GM21576 (cell line): ENCODE results near the gene RFTN2.
"Not testable (repeated sequence)": the region's sequence is repeated elsewhere in the genome, so short reads cannot be mapped to it uniquely, and the experiment has no call there.

Experiments used
- ATAC-seq: cut with Tn5 transposase; IDR thresholded peaks from one replicate; pipeline ENCODE4 v1.9.1; 2021; ENCODE audit warnings: mild to moderate bottlenecking, moderate library complexity; ENCODE audit not compliant: unreplicated experiment

RFTN2 gene, protein sequence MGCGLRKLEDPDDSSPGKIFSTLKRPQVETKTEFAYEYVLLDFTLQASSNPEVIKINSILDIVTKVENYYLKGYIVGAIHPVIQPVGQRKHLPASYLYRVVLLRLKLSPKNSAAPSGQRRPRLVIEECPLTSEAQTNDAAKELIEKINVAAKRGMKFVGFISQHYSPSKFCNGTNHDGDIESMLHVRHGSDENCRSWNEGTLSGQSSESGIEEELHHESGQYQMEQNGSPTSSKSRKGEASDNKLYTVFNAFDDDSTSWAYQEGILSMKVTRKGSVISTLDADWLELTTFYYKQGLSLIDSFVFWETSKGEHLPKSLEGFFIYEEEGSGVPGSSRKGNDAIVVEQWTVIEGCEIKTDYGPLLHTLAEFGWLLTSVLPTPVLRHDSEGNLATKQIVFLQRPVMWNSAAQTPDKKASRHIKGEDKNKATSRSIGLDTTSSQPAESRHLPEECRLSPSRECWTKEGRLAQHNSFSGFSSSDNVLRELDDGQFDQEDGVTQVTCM

DNA sequence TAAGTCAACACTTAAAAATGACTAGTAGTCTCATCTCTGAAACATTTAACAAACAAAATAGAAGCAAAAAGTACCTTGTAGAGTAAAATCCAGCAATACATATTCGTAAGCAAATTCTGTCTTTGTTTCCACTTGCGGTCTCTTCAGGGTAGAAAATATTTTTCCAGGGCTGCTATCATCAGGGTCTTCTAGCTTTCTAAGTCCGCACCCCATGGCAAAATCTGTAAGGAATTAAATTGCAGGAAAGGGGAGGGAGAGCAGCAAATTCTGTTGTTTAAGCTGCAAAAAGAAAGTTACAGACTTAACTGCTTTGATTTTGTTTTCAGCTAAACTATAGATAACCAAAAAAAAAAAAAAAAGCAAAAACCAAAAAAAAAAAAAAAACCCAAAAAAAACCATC lies at the start of gene RFTN2:
RFTN2 (minus strand) TSS at position 342 of the 400 bp plus-strand sequence; CDS start at position 213, 129 bp downstream.
- ATAC-seq, result no peak

DNA sequence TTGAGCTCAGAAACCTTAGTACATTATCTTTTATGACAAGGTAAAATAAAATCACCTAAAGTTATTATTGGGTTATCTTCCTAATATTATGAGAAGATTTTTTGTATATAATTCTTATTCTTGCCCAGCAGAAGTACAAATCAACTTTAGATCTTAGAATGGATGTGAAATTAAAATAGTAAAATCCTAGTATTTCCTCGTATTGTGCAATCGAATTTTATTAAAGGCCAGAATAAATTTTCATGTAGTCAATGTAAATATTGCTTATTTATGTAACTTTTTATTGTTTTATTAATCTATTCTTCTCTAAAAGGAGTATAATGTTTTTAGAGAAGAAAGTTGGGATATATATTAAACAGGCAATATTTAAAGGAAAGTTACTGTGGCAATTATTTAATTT lies 42.5 kb upstream of the RFTN2 start:
- ATAC-seq, result no peak

DNA sequence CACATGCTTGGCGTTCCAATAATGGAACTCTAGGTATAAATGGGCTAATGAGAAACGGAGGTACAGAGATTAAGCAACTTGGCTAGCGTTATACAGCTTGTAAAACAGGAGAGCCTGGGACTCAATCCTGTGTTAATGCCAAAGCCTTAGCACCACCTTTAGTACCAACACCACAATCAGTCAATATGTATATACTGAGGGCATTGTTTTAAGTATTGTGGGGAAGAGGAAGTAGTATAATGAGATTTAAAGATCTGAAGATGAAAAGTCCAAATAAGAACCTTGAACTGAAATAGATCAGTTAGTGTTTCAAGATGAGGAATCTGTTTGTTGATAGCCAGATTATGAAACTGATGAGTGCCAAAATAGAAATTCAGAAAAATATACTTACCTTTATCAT lies 37.9 kb upstream of the RFTN2 start:
- no peak for ATAC-seq

DNA sequence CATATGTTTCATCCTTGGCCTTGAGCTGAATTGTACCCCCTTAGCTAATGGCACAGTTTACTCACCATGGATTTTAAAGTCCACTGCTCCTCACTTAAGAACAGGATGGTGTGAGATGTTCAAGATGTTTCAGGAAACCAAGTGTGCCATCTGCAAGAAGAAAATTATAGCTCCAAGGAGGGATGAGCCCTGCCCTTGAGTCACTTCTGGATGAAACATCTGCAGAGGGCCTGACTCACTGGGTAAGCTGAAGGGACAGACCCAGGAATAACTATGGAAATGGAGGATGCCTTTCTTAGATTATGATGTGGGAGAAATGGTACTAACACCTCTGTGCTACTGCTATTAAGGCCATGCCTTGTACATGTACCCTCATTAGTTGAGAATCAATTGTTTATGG lies 36.2 kb upstream of the RFTN2 start:
- ATAC-seq, result no peak

DNA sequence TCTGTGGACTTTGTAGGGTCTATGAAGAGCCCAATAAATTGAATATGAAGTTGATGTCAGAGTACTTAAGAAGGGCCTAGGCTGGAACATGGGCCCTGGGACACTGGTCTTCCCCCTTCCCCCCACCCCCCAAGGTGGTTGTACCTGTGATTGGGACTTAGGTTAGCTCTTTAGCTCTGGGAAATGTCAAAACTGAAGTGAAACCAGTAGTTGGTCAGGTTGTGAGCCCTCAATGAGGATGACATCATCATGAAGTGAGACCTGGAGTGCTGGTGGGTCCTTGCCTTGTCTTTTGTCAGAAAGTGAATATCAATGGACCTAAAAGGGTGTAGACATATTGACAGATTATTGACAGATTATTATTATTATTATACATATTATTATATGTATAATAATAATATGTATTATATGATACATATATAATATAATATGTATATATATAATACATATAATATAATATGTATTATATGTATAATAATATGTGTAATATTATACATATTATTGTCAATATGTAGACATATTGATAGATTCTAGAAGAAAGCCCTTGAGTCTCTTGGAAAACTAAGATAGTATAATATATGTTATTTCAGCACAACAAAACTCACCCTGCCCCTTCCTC lies 35.1 kb upstream of the RFTN2 start:
- ATAC-seq, result peak; percentile 78

DNA sequence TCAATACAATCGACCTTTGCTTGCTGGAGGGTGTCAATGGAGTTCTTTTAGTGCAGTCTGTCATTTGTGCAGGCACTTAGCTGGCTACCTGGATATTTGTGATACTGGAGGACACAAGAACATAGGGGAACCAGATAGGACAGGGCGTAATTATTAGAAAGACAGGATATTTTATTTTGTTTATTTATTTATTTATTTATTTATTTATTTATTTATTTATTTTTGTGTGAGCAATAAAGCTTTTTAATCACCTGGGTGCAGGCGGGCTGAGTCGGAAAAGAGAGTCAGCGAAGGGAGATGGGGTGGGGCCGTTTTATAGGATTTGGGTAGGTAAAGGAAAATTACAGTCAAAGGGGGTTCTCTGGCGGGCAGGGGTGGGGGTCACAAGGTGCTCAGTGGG lies 33.8 kb upstream of the RFTN2 start:
- not testable (repeated sequence) for ATAC-seq

DNA sequence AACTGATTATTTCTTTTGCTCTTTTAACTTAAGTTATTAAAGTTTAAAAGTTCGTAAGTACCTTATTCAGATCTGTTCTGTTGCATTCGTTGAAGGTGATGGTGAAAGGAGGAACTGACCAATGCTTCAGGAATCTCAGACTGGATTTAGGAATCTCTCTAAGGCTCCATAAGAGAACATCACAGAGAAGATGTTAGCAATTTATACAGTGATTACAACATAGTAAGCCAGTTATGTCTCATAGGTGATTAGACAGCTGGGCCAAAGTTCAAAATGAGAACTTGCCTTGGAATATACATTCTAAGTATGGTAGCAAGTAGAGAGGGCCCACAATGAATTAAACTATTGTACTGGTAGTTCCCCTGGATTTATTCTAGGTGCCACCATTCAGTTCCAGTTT lies 32.9 kb upstream of the RFTN2 start:
- ATAC-seq, result no peak

DNA sequence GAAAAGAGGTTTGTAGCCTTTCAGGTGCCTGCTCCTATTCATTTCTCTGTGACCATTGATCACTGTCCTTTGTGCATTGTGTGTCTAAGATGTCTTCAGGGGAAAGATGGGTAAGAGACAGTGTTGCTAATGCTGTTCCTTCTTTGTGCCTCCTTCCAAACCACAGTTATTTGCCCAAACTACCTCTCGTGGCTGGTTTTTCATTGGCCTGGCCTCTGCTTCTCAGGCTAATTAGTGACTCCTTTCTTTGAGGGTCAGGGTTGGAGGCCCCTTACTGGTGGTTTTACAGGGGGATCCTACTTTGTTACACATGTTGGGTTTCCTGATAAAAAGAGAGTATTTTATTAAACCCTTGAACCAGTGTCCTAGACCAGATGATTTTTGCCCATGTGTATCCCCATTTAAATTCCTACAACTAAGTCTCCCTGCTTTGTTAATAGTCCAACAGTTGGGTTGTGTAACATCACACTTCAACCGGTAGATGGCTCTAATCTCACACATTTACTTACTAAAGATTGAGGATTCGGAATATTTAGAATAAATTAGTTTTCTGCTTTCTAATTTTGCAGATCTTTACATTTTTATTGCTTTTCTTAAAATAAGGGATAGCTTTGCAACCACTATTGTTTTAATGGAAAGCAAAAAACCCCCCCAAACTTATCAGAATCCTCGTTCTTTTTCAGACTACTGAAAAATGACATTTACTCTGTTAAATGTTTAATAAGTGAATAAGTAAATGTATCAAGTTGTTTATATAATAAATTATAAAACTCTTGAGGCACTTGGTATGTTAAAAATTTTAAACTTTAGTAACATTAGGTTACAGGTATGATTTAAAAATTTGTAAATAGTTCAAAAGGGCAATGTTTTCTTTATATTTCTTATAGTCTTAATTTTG lies 32.2 kb upstream of the RFTN2 start:
- ATAC-seq, result no peak

DNA sequence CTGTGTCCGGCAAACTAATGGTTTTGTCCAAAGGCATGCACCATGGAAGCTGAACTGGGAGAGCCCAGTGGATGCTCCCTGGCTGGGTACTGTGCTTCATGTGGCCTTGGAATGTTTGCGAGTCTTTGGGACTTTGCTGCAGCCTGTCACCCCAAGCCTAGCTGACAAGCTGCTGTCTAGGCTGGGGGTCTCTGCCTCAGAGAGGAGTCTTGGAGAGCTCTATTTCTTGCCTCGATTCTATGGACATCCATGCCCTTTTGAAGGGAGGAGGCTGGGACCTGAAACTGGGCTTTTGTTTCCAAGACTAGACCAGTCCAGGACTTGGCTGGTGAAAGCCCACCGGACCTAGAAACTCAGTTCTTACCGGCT lies 31.4 kb upstream of the RFTN2 start:
- no peak for ATAC-seq

DNA sequence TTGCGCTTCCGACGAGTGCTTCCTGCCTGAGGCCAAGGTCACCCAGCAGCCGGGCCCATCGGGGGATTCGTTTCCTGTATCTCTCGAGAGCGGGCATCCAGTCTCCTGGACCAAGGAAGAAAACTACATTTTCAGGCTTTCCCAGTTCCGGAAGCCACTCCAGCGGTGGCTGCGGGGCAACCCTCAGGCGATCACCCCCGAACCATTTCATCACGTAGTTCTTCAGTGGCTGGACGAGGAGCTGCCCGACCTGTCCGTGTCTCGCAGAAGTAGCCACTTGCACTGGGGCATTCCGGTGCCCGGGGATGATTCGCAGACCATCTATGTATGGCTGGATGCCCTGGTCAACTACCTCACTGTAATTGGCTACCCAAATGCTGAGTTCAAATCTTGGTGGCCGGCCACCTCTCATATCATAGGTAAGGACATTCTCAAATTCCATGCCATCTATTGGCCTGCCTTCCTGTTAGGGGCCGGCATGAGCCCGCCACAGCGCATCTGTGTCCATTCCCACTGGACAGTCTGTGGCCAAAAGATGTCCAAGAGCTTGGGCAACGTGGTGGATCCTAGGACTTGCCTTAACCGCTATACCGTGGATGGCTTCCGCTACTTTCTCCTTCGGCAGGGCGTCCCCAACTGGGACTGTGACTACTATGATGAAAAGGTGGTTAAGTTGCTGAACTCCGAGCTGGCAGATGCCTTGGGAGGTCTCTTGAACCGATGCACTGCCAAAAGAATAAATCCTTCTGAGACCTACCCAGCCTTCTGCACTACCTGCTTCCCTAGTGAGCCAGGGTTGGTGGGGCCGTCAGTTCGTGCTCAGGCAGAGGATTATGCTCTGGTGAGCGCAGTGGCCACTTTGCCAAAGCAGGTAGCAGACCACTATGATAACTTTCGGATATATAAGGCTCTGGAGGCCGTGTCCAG lies 30.8 kb upstream of the RFTN2 start:
- no peak for ATAC-seq

DNA sequence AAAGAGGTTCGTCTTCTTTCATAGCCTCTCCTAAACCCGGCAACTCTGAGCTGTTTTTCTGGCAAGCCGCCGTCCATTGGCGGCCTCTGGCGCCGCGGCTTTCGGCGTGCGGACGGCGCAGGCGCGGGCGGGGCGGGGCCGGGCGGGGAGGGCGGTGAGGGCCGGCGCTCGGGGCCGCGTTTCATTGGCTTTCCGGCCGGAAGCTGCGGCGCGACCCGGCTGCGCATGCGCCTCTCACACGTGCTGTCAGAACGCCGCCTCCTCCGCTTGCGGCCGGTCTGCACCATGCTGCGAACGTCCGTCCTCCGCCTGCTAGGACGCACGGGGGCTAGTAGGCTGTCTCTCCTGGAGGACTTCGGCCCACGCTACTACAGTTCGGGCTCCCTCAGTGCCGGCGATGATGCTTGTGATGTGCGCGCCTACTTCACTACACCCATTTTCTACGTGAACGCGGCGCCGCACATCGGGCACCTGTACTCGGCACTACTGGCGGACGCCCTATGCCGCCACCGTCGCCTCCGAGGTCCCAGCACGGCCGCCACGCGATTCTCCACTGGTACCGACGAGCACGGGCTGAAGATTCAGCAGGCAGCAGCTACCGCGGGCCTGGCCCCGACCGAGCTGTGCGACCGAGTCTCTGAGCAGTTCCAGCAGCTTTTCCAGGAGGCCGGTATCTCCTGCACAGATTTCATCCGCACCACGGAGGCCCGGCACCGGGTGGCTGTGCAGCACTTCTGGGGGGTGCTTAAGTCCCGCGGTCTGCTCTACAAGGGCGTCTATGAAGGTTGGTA lies 29.9 kb upstream of the RFTN2 start, which contains the start of gene MARS2:
MARS2 (plus strand) TSS at position 249 of the 791 bp plus-strand sequence; CDS start at position 286, 37 bp downstream.
- ATAC-seq, result peak; percentile 85

DNA sequence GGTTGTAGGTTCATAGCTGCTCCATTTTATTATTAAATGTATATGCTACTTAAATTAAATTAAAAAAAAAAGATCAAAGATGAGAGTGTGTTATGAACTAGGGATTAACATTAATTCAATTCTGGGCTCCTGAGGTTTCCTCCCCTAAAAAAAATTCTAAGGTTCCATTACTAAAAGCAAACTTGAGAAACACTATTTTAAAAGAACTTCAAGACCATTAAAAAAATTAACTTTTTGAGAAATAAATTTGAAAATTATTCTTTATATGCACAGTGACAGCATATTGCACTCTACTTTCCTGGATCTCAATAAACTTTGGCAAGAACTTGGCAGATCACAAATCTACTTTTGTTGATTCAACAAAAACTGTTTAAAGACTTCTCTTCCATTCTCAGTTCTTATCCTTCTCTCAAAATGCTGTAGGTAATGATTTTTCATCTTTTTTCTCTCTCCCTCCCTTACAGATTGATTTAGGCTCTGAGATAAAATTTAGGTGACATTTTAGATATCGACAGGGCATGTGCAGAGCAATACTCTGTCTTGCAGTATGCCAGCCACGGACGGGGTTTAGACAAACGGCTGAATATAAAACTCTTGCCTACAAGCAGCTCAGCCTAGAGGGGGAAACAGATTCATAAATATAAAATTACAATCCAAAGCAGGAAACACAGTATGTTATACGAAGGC lies 29.2 kb upstream of the RFTN2 start:
- ATAC-seq, result peak; percentile 34

DNA sequence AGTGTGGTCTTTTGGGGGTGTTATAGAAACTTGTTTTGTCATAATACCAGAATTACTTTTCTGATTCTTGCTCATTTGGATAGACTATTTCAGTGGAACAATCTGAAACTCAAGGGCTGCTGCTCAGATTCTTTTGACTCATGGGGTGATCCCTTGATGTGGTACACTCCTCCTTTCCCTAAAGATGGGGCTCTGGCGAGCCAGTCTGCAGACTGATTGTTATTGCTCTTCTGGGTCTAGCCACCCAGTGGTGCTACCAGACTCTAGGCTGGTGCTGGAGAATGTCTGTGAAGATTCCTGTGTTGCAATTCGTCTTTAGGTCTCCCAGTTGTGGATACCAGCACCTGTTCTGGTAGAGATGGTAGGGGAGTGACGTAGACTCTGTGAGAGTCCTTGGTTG lies 25.6 kb upstream of the RFTN2 start:
- ATAC-seq, result no peak

DNA sequence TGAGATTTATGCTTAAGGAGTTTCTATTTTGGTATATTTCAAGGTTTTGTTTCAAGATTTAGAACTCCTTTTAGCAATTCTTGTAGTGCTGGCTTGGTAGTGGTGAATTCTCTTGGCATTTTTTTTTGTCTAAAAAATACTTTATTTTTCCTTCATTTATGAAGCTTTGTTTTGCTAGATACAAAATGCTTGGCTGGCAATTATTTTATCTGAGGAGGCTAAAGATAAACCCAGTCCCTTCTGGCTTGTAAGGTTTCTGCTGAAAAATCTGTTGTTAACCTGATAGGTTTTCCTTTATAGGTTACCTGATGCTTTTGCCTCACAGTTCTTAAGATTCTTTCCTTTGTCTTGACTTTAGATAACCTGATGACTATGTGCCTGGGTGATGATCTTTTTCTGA lies 24.3 kb upstream of the RFTN2 start:
- ATAC-seq, result not testable (repeated sequence)

DNA sequence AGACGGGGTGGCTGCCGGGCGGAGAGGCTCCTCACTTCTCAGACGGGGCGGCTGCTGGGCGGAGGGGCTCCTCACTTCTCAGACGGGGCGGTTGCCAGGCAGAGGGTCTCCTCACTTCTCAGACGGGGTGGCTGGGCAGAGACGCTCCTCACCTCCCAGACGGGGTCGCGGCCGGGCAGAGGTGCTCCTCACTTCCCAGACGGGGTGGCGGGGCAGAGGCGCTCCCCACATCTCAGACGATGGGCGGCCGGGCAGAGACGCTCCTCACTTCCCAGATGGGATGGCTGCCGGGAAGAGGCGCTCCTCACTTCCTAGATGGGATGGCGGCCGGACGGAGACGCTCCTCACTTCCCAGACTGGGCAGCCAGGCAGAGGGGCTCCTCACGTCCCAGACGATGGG lies 21.2 kb upstream of the RFTN2 start:
- not testable (repeated sequence) for ATAC-seq

DNA sequence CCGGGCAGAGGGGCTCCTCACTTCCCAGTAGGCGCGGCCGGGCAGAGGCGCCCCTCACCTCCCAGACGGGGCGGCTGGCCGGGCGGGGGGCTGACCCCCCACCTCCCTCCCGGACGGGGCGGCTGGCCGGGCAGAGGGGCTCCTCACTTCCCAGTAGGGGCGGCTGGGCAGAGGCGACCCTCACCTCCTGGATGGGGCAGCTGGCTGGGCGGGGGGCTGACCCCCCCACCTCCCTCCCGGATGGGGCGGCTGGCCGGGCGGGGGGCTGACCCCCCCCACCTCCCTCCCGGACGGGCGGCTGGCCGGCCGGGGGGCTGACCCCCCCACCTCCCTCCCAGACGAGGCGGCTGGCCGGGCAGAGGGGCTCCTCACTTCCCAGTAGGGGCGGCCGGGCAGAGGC lies 20.6 kb upstream of the RFTN2 start:
- not testable (repeated sequence) for ATAC-seq

DNA sequence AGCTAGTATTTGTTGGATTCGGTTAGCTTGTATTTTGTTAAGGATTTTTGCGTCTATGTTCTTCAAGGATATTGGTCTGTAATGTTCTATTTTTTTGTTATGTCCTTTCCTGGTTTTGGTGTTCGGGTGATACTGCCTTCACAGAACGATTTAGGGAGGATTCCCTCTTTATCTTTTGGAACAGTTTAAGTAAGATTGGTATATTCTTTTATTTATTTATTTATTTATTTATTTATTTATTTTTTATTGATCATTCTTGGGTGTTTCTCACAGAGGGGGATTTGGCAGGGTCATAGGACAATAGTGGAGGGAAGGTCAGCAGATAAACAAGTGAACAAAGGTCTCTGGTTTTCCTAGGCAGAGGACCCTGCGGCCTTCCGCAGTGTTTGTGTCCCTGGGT lies 19.8 kb upstream of the RFTN2 start:
- ATAC-seq, result not testable (repeated sequence)

DNA sequence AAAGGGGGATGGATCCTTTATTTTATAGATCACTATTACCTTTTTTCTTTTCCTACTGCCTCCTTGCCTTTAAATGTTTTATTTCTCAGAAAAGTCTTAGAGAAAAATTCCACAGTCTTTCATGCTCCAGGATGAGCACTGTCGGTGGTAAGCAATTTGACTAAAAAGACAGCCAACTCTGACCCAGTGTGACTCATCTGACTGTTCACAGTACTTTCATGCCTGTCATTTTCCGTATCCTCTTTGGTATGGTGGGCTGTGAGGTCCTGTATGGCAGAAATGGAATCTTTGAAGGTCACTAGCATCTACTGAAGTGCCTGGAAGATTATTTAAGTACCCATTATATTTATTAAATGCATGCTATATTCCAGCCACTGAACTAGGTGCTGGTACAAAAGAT lies 2.1 kb upstream of the RFTN2 start:
- ATAC-seq, result no peak

DNA sequence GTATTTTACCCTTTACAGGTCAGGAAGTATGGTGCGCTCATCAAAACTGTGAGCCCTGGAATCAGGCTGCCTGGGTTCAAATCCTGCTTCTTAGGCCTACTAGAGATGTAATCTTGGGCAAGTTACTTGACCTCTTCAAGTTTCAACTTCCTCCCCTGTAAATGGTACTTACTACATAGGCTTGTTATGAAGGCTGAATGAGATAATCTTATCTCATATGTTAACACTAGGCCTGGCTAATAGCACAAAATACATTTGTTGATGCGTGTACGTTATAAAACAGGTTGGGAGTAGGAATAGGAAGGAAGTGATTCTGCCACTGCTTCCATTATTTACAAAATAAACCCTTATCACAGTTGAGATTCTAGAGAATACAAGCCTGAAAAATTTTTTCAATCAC lies 1.7 kb upstream of the RFTN2 start:
- ATAC-seq, result no peak
